GM18520 (cell line): ENCODE measurements around the gene BFSP1.
A peak's percentile ranks its signal among the peaks of the same experiment; 100 is the strongest.

Experiments used
- ATAC-seq: cut with Tn5 transposase; IDR thresholded peaks from one replicate; pipeline ENCODE4 v1.9.1; 2021; ENCODE audit not compliant: unreplicated experiment

BFSP1 gene

GRCh38 chr20:17523326-17523725 is 7.9 kb downstream of the BFSP1 start:
- no peak for ATAC-seq

GRCh38 chr20:17522528-17522927 is 8.7 kb downstream of the BFSP1 start:
- ATAC-seq, result no peak

GRCh38 chr20:17520583-17520982 is 10.6 kb downstream of the BFSP1 start:
- no peak for ATAC-seq

- no peak for ATAC-seq
Observed at GRCh38 chr20:17519606-17520285, 11.4 kb downstream of the BFSP1 start.

- ATAC-seq, result no peak
Observed at GRCh38 chr20:17518339-17519052, 12.7 kb downstream of the BFSP1 start.

- ATAC-seq, result no peak
Observed at GRCh38 chr20:17515053-17515452, 16.1 kb downstream of the BFSP1 start.

GRCh38 chr20:17513939-17514338 is 17.2 kb downstream of the BFSP1 start:
- no peak for ATAC-seq

GRCh38 chr20:17511401-17511800 is 19.8 kb downstream of the BFSP1 start:
- ATAC-seq, result no peak

- ATAC-seq, result no peak
Observed at GRCh38 chr20:17510548-17510947, 20.6 kb downstream of the BFSP1 start.

- ATAC-seq, result no peak
Observed at GRCh38 chr20:17508756-17509155, 22.4 kb downstream of the BFSP1 start.

GRCh38 chr20:17507531-17507930 is 23.6 kb downstream of the BFSP1 start:
- ATAC-seq, result no peak

GRCh38 chr20:17507032-17507431 is 24.1 kb downstream of the BFSP1 start:
- ATAC-seq, result no peak

GRCh38 chr20:17505636-17506517 is 25.3 kb downstream of the BFSP1 start:
- no peak for ATAC-seq

- peak; percentile 43 for ATAC-seq
Observed at GRCh38 chr20:17504898-17505635, 26.1 kb downstream of the BFSP1 start.

GRCh38 chr20:17504066-17504897 is 26.9 kb downstream of the BFSP1 start:
- no peak for ATAC-seq

GRCh38 chr20:17503301-17504065 is 27.7 kb downstream of the BFSP1 start:
- ATAC-seq, result no peak

- ATAC-seq, result no peak
Observed at GRCh38 chr20:17502105-17502504, 29.1 kb downstream of the BFSP1 start.

GRCh38 chr20:17501701-17502100 is 29.5 kb downstream of the BFSP1 start:
- no peak for ATAC-seq

- no peak for ATAC-seq
Observed at GRCh38 chr20:17500826-17501225, 30.4 kb downstream of the BFSP1 start.
